Kidney epithelial cell (primary cell): ENCODE measurements around the gene KDELR3. TPM values are rescaled to one million over a fixed set of nuclear protein-coding genes. Genes with fewer than 3 reads are reported as not detected.
A peak's percentile ranks its signal among the peaks of the same experiment; 100 is the strongest.

Experiments
- DNase-seq: peaks from one replicate; pipeline ENCODE4 v3.0.0-alpha.2; 2010; ENCODE audit warnings: low read depth
- H3K27me3 ChIP-seq: 2 replicates; pipeline ENCODE4 v1.6.0; 2011; ENCODE audit warnings: low read length; ENCODE audit not compliant: control insufficient read depth, insufficient read depth
- H3K36me3 ChIP-seq: 2 replicates; pipeline ENCODE4 v1.5.1; 2011; ENCODE audit warnings: low read length; ENCODE audit not compliant: control insufficient read depth, insufficient read depth
- H3K4me3 ChIP-seq: 2 replicates; pipeline ENCODE4 v1.5.1; 2011; ENCODE audit warnings: low read depth, mild to moderate bottlenecking, control low read depth, low read length
- CTCF ChIP-seq: IDR thresholded peaks from 2 replicates; pipeline ENCODE4 v1.5.1; 2011; ENCODE audit warnings: mild to moderate bottlenecking, moderate library complexity, low read length, control low read depth, inconsistent platforms; ENCODE audit not compliant: insufficient read depth, poor library complexity, severe bottlenecking
- total RNA-seq: library from RNA; depleted of rRNA; stranded (reverse); fragments of >200 nt; gene quantifications from 2 replicates; pipeline ENCODE4 v1.2.3, GENCODE V29; 2015

Gene KDELR3
- total RNA-seq, 1 donor from 2014 or later: 17.0 TPM

GRCh38 chr22:38441620-38442287, 26.1 kb upstream of the KDELR3 start:
- peaks cover 23% of the 10 kb centered on the region for H3K27me3 ChIP-seq
- no peak overlapping the region for H3K4me3 ChIP-seq
- H3K36me3 ChIP-seq: no peaks in the 10 kb centered on the region
- TF ChIP-seq CTCF: no peak
- no peak for DNase-seq

- Histone ChIP-seq H3K36me3 (no peaks in the 10 kb centered on the region), H3K27me3 (peaks cover 20% of the 10 kb centered on the region), H3K4me3 (no peak overlapping the region)
- peak; percentile 51 for DNase-seq
- no peak for TF ChIP-seq CTCF
These were observed 24.8 kb upstream of the KDELR3 start for GRCh38 chr22:38442967-38443627.

GRCh38 chr22:38443628-38444521, 24.0 kb upstream of the KDELR3 start:
- Histone ChIP-seq H3K4me3 (no peak overlapping the region), H3K27me3 (peaks cover 26% of the 10 kb centered on the region), H3K36me3 (no peaks in the 10 kb centered on the region)
- TF ChIP-seq CTCF: no peak
- no peak for DNase-seq

GRCh38 chr22:38444783-38445182, 23.1 kb upstream of the KDELR3 start:
- Histone ChIP-seq H3K4me3 (no peak overlapping the region), H3K27me3 (peaks cover 35% of the 10 kb centered on the region), H3K36me3 (no peaks in the 10 kb centered on the region)
- DNase-seq: no peak
- TF ChIP-seq CTCF: no peak

GRCh38 chr22:38446018-38446601, 21.8 kb upstream of the KDELR3 start:
- H3K4me3 ChIP-seq: no peak overlapping the region
- TF ChIP-seq CTCF: no peak
- H3K36me3 ChIP-seq: no peaks in the 10 kb centered on the region
- DNase-seq: no peak
- peaks cover 45% of the 10 kb centered on the region for H3K27me3 ChIP-seq
